Measurements from ENCODE around the gene PITPNB. TPM values are rescaled to one million over a fixed set of nuclear protein-coding genes. Genes with fewer than 3 reads are reported as not detected.

Gene PITPNB
- polyA plus RNA-seq, 3 donors = 62.7 to 64.6 (median 63.1) TPM

- DNase-seq (ENCODE audit: low read depth in 3 of 3, low spot score in 2 of 3) = no peak
These were observed 82.9 kb downstream of the PITPNB start for GRCh38 chr22:27836181-27836580.

DNA sequence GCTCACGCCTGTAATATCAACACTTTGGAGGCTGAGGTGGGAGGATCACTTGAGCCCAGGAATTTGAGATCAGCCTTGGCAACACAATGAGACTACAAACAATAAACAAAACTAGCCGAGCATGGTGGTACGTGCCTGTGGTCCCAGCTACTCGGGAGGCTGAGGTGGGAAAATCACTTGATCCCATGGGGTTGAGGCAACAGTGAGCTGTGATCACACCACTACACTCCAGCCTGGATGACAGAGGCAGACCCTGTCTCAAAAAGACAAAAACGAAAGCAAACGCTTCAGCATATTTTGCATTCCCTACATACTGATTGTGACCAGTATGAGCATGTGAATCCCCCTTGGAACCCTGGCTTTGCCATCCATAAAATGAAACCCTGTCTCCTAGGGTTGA is 83.6 kb downstream of the PITPNB start:
- no peak for DNase-seq (ENCODE audit: low read depth in 3 of 3, low spot score in 2 of 3)

DNA sequence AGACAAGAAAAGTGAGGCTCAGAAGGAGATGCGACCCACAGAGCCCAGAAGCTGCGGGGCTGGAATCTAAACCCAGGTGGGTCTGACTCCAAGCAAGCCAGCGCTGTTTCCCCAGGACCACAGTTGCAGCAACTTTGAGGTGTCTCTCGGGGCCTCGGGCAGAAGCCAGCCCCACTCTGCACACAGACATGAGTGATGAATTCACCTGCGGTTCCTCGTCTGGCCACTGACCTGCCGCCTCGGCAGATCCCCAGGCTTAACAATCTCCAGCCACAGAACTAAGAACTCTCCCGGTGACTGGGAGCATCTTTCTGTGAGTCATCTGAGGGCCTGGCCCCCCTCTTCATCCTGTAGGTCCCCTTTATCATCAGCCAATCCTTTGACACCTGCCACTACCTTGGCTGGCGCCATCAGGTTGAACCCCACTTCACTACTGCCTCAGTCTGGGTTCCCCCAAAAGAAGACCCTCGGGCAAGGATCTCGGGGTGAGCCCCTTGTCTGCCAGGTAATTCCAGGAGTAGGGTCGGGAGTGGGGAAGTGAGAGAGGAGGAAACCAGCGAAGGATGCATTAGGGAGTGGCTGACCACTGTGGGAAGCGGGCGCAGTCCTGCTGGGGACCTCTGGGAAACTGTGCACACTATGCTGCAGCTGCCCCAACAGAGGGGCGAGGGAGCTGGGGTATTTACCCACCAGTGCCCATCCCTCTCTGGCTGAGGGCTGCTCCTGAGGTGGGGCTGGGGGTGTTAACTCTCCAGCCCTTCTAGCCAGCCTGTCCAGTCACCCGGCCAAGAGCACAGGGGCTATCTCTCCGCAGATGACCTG is 84.5 kb downstream of the PITPNB start:
- DNase-seq (ENCODE audit: low read depth in 3 of 3, low spot score in 2 of 3) = no peak

- no peak for DNase-seq (ENCODE audit: low read depth in 3 of 3, low spot score in 2 of 3)
These were observed 85.3 kb downstream of the PITPNB start for GRCh38 chr22:27833803-27834202.

DNA sequence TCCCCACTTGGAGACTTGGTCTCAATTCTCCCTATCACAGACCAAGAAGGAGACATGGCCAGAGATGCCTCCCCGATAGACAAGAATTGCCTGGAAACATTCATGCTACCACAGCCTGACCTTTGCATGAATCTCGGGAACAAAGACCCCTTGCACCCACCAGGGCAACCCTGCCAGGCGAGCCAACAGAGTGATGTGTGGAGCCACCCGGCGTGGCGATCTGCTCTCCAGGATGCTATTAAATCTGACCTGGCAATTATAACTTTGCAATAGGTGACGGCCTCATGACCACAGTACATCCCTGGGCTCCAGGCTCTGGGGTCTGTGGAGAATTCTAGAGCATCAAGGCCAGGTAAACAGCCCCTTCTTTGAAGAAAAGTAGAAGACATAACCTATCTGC is 86.5 kb downstream of the PITPNB start:
- no peak for DNase-seq (ENCODE audit: low read depth in 3 of 3, low spot score in 2 of 3)

DNA sequence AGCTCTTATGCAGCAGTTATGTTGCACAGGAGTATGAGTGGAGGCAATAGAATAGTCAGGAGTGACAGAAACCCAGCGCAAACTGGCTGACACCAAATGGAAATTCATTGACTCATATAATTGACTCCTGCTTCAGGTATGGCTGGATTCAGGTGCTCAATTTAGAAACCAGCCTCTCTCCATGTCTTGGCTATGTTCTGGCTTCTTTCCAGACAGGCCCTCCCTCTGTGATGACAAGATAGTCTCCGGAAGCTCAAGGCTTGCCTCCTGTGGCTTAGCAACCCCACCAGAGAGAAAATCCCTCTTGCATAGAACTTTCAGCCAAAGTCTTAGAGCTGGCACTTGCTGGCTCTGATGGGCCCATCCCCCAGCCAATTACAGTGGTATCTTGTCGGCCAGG is 89.4 kb downstream of the PITPNB start:
- DNase-seq (ENCODE audit: low read depth in 3 of 3, low spot score in 2 of 3) = no peak

- no peak for DNase-seq (ENCODE audit: low read depth in 3 of 3, low spot score in 2 of 3)
These were observed 91.2 kb downstream of the PITPNB start for GRCh38 chr22:27827604-27828587.

DNA sequence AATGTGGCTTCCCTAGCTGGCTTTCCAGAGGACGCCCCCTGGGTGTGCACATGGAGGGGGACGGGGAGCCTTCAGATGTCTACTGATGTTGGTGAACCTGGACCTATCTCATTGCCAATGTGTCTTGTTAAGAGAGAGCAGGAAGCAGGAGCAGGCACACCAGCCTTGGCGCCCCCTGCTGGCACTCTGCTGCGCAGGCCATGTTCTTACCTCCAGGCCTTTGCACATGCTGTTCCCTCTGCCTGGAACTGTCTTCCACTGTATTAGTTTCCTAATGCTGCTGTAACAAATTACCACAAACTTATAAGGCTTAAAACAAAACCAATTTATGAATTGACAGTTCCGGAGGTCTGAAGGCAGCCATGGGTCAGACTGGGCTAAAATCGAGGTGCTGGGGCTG is 93.9 kb downstream of the PITPNB start:
- no peak for DNase-seq (ENCODE audit: low read depth in 3 of 3, low spot score in 2 of 3)

GRCh38 chr22:27823221-27823620 is 95.8 kb downstream of the PITPNB start:
- DNase-seq (ENCODE audit: low read depth in 3 of 3, low spot score in 2 of 3) = no peak

GRCh38 chr22:27820896-27821866 is 97.9 kb downstream of the PITPNB start:
- DNase-seq (ENCODE audit: low read depth in 3 of 3, low spot score in 2 of 3) = no peak

GRCh38 chr22:27816552-27816951 is 102.5 kb downstream of the PITPNB start:
- DNase-seq (ENCODE audit: low read depth in 3 of 3, low spot score in 2 of 3) = no peak

DNA sequence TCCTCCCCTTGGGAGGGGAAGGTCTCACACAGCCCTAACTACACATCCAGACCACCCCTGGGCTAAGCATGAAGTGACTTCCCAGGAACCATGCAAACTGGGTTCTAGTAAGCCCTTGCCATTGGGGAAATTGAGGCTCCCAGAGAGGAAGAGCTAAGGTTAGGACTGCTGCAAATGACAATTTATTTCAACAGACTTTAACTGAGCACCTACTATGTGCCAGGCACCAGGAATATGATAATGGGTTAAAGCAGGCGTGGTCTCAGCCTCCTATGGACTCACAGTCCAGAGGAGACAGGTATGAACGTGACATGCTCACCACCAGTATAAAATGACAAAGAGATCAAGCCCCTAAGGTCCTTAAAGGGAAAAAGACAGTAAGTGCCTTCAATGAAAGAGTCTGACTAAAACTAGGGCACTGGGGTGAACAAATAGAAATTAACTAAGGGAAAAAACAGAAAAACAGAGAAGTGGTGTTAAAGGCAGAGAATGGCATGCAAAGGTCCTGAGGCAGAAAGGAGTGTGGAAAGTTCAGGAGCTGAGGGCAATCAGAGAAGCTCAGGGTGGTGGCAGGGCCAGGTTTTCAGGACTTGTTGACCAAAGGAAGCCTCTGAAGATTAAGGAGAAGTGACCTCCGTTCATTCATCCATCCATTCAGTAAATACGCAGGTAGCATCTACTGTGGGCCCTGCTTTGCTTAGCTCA is 103.1 kb downstream of the PITPNB start:
- no peak for DNase-seq (ENCODE audit: low read depth in 3 of 3, low spot score in 2 of 3)

- DNase-seq (ENCODE audit: low read depth in 3 of 3, low spot score in 2 of 3) = no peak
These were observed 104.1 kb downstream of the PITPNB start for GRCh38 chr22:27814993-27815392.

DNA sequence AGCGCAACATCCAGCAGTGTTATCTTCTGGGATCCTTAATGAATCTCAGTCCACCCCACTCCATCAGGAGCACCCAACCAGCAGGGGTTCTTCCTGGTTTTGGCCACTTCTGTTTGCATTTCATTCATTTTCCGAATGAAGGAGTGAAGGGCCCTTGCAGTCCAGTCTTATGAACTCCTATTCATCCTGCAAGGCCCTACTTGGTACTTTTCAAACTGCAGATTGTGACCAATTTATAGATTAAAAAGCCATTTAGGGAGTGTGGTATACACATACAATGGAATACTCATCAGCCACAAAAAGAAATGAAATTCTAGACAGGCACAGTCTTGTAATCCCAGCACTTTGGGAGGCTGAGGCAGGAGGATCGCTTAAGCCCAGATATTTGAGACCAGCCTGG is 107.3 kb downstream of the PITPNB start:
- no peak for DNase-seq (ENCODE audit: low read depth in 3 of 3, low spot score in 2 of 3)

- no peak for DNase-seq (ENCODE audit: low read depth in 3 of 3, low spot score in 2 of 3)
These were observed 108.4 kb downstream of the PITPNB start for GRCh38 chr22:27810609-27811151.

- DNase-seq (ENCODE audit: low read depth in 3 of 3, low spot score in 2 of 3) = no peak
These were observed 109.1 kb downstream of the PITPNB start for GRCh38 chr22:27809700-27810608.

- DNase-seq (ENCODE audit: low read depth in 3 of 3, low spot score in 2 of 3) = no peak
These were observed 109.8 kb downstream of the PITPNB start for GRCh38 chr22:27809226-27809603.

DNA sequence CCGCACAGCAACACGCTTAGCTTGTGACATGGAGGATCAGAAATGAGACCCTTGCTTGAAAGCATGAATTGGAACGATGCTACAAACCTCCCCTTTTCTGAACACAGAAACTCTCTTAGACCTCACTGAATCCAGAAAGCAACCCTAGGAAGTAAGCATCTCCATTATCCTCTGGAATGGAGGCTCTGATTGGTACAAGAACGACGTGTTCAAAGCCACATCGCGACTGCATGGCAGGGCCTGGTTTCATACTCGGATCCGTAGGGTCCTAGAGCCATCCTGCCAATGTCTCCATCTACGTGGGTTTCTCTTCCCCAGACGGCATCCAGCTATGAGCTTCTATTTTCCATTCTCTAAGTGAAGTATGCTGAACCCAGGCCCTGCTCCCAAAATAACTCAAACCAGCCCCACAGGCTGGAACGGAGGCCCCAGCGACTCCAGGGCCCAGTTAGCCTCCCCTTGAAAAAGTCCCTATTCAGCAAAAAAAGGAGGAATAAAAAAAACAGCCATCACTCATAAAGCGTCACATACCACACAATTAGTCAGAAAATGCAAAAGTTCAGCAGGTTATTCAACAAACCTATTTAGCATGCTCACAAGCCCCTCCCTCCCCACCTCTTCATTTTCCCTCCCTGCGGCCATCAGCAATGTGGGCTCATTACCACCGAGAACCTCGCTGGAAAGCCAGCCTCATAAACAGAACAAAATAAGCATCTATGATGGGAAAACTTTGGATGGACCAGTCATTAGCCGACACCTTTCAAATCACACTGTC is 110.4 kb downstream of the PITPNB start:
- no peak for DNase-seq (ENCODE audit: low read depth in 3 of 3, low spot score in 2 of 3)

Data from right renal cortex interstitium (tissue), 3 donors.